HG03108 (cell line): Measurements from ENCODE around the gene TSC22D2.

ENCODE experiments used
- ATAC-seq: cut with Tn5 transposase; IDR thresholded peaks from one replicate; pipeline ENCODE4 v1.9.1; 2021; ENCODE audit warnings: moderate library complexity; ENCODE audit not compliant: unreplicated experiment

The TSC22D2 gene

DNA sequence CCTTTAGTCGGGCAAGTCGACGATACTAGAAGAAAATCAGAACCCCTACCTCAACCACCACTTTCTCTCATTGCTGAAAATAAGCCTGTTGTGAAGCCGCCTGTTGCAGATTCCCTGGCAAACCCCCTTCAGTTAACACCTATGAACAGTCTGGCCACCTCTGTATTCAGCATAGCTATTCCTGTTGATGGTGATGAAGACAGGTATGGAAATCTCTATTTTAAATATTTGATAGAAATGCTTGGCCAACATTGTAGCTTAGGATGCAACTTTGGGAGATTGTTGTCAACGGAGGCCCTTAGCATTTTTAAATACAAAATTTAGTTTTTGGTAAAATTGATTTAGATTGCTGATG, 3.0 kb downstream of the TSC22D2 start:
- ATAC-seq = no peak

DNA sequence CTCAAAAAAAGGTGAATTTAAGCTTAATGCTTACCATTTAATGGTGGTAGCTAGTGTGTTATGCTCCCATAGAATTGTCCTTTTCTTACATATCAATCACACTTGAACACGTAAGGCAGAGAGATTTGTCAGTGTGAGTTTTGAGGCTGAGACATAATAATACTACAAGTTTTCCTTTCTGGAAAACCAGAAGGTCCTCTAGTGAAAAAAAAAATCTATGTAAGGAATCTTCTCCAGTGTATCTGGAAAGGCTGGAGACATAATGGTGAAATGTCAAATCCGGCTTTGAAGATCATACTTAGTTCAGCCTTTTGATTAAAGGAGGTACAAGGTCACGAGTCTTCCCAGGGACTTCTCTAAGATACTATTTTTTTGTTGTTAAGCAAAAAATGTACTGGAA, 3.4 kb downstream of the TSC22D2 start:
- ATAC-seq = no peak

DNA sequence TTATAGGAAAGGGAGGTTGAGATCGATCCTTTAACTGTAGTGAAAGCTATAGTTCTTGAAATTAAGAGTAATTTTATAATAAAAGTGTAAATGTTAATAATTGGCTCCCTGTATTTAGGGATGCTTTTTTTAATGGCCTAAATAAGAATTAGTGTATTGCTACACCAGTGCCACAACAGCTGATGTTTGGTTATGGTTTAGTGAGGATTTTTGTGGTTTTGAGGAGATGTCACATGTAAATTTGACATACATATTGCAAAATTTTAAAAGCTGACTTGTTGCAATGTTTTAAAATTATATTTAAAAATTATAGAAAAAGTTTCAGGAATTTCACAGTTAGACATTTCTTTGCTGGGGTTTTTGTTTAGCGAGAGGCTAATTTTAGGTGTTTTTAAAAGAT, 3.9 kb downstream of the TSC22D2 start:
- no peak for ATAC-seq

DNA sequence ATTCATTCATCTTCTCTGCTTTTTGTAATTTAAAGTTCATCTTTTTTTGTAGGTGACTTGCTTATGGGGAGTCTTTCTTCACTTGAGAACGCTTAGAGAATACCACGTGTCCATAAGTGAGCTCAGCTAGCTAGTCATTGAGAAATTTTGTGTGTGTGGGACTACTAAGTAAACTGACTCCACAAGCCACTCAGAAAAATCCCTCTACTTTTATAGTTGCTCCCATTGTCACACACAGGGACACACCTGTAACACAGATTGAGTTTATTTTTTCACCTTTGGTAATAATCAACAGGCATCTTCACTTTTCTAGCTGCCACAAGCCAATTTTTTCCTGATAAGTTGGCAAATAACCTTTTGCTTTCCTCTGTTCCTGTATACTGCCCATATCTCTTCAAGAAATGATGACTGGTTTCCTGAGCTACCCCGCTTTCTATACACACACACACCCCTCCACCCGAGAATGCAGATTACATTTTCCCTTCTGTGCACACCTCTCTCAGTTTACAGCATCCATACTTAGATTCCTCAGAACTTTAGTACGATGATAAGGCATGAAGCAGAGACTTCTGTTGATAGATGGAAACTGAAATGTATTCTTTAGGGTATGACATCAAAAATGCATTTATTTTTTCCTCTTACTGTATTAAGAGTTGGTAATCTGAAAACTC, 4.6 kb downstream of the TSC22D2 start:
- no peak for ATAC-seq

DNA sequence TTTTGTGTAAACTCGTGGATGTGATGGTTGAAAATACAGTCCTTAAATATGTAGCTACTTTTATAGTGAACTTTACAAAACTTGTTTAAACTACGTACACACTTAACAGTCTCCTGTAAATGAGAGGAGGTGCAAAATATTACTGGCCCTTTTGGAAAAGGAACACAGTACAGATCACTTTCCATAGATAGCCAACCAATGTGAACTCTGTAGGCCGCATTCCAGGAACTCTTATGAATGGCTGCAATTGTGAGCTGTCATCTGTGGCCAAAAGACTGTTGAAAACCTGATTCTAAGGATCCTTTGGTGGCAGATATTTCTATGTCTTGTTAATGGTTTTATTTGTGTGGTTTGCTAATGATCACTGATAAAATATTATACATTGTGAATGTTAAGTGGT, 6.2 kb downstream of the TSC22D2 start:
- no peak for ATAC-seq

DNA sequence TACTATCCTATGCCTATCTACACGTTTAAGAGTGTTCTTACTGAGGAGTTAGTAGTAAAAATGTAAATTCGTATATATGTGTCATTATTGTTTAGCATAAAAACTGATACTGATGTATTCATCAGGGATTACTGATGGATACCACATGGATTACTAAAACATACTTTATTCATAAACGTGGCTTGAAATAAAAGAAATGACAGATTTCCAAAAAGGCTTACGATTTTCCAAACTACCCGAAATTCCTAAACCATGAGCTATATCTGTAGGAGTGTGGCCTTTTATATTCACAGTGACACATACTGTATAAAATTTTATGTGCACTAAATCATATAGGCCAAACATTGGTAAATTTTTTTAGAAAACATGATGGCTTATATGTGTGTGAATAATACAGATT, 6.9 kb downstream of the TSC22D2 start:
- no peak for ATAC-seq

DNA sequence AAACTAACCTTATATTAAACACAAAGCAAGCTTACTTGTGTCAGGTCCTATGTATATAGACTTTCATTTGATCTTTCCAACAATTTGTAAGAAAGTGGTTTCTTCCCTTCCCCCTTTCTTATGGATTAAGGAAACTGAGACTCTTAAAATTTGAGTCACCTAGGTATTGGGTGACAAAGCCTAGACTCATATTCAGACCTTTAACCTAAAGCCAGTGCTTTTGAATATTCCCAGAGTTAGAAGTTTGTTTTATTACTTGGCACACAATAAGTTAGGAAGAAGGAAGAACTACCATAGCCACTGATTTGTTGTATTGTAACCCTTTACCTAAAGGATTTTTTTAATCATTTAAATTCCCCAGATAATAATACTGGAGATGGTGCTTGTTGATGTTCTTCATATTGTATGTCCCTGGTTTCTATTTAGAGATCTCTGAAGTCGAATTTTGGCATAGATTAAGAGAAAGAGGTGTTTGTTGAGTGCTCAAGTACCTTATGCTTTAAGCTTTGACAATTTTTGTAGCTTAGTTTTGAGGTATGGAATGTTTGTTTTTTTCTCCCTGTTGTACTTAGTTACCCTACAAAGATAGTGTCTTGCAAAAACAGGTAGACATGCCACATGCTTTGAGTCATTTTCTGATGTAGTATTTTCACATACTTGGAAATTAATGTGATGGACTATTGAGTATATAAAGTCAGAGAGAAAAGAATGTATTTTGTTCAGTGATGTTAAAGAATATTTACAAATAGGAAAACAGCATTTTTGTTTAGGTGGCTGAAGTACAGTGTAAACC, 11.2 kb downstream of the TSC22D2 start:
- ATAC-seq = no peak

DNA sequence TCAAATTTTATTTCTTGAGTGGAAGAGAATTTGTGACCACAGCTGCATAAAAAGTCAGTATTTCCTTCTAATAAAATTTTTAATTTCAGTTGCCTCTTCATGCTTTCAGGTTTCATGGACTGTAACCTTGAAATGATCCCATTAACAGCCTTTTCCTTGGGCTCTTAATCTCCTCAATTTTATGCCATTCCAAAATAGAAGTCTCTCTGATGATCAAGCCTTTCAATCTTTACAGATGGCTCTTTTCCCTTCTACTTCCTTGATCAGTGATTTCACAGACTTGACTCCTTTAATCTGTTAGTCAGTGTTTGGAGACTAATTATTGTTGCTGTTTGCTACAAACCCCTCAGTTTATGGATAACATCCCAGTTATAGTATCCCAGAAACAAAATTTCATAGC, 11.9 kb downstream of the TSC22D2 start:
- no peak for ATAC-seq

DNA sequence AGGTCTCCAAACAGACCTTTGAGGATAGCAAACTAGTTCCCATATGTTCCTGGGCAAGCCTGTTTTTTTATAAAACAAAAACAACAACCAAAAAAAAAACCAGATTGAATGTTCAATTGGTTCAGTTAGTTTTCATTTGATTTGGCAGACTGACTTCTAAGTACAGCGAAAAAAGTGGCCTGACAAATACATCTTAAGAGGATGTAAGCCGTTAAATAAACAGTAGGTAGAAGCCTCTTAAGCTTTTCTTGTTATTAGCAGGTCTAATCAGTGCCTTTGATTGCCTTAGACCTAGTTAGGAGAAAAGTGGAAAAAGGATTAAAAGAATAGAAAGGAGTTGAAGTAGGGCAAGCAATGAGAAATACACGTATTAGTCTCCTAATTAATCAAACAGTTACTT, 13.2 kb downstream of the TSC22D2 start:
- ATAC-seq = no peak

DNA sequence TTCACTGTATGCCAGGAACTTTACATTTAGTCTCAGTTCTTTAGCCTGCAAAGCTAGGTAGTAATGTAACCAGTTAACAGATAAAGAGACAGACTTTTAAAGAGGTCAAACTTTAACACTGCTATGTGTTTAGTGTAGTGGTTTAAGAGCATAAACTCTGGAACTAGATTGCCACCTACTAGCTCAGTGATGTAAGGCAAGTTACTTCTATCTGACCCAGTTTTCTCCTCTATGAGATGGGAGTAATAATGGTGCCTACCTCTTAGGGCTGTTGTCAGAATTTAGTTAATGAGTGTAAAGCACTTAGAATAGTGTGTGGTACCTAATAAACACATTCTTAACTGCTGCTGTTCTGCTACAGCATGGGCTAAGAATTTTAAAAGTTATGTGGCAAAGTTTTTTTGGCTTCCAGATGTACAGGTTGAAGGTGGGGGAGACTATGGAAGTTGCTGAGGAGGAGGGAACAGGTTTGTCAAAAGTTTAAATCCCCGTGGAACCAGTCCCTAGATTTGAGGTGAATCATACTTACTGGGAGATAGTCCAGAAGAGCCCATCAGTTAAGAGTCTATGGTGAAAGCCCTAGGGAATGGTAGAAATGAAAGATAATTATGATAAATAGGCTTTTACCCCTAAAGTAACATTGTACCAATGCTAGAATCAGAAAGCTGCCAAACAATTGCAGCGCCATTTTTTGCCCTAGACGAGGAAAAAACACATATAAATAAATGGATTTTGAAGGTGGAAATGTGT, 13.9 kb downstream of the TSC22D2 start:
- ATAC-seq = no peak

DNA sequence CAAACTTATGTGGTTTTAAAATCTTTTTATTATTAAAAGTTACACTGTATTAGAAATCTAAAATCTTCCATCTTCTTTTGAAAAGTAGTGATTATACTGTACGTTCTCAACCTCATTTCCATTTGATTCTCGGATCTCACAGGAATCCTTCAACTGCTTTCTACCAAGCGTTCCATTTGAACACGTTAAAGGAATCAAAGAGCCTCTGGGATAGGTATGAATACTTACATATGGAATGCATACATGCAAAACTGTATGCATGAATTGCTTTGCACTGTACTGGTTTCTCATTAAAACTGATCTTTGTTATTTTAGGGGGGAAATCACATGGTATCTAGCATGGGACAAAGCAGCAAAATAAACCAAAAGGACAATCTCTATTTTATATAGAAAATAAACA, 14.8 kb downstream of the TSC22D2 start:
- ATAC-seq = no peak

DNA sequence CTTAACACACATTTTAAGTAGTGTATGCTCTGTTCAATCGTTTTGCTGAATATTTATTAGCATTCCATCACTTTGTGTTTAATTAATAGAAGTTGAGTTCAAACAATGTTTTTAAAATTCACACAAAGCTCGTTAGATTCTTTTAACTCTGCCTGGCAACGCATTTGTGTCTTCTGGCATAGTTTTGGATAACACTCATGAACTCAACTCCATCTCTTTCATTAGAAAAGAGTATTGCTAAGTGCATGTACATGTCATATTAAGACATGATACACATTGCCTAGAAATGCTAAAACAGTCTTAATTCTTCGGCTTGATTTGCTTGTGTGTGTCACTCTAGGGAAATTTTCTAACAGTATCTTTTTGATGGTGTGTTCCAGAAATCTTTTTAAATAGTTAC, 15.7 kb downstream of the TSC22D2 start:
- ATAC-seq = no peak

DNA sequence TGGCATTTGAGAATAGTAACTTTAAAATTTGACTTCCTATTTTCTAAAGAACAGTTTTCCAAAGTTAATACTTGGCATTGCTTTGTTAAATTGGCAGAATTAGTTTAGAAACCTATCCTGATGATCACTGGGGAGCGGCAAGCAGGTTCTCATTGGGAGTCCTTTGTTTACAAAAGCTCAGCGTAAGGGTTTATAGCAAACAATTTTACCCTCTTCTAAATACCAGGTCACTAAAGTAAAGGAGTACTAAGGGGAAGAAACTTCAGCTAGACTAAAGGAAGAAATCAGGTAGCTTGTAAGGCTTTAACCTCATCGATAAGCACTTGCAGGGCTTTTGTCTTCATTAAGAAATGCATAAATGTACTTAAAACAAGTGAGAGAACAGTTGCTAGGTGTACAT, 18.2 kb downstream of the TSC22D2 start:
- no peak for ATAC-seq

DNA sequence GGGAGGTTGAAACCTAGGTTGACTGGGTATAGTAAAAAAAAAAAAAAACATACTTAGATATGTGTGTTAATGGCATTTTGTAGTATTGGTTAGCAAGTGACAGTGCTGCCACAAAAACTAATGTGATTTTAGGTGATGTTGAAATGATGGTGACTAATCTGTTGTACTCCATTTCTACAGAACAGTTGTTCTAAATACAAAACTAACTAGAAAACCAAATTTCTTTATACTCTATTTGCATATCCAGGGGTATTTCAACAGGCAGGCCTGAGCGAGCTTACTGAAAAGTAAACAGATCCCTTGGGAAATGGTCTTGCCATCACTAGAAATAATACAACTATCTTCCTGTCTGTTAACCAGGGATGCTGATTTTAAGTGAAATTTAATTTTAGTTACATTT, 20.5 kb downstream of the TSC22D2 start:
- no peak for ATAC-seq

DNA sequence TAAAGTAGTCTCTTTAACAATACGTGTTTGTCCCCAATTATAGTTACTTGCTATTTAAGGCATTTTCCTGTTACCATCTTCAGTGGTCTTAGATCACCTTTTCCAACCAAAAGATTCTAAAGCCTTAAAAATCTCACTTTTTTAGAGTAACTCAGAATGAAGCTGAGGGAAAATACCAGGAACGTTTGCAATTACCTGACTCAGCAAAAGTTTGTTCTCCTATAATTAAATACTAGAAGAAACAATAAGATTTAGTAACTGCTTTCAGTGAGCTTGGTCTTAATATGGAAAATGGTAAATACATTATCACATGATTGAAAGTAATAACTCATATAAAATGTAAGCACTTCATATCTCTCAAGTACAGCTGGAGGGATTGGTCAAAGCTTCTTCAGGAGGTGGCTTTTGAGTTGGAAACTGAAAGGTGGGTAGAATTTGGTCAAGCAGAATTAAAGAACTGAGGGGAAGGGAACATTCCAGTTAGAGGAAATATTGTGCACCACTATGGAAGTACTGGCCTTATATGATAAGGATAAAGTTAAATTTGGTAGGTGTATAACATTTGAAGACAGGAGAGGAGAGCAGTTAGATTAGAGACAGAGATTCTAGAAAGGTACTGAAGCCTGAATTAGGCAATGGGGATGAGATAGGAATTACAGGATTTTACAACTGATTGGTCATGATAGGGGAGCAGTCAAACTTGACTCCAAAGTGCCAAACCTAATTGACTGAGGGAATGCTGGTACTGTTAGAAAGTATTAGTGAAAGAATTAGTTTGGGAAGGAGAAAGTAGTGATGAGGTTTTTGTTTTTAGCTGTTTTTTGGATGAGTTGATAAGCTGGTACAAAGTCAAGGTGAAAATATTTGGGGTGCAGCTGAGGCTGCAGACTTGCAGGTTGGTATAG, 21.9 kb downstream of the TSC22D2 start:
- no peak for ATAC-seq

DNA sequence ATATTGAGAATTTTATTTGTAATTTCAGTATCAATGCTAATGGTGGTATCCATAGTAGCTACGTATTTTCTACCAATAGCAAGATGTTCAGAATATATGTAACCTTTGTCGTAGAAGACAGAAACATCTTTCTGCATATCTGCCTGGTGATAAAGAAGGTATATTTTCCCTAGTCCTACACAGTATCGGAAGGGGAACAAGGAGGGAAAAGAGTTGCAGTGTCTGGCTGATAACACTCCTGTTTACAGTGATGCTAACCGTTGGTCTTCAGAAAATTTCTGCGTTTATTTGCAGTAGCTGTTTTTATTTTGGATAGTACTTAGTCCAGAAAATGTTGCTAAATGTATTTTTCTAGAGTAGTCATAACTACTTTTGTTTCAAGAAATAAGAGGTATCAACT, 25.2 kb downstream of the TSC22D2 start:
- ATAC-seq = no peak

DNA sequence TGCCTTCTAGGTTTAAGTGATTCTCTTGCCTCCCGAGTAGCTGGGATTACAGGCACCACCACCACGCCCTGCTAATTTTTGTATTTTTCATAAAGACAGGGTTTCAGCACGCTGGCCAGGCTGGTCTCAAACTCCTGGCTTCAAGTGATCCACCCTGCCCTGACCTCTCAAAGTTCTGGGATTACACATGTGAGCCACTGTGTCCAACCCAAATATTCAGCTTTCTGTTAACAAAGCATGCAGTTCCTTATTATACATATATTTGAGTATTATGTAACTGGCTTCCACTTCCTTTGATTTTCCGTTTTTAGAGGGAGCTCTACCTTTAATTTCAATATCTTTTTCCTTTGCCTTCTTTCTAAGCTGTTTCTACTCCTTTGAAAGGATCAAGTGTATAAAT, 26.1 kb downstream of the TSC22D2 start:
- ATAC-seq = no peak

DNA sequence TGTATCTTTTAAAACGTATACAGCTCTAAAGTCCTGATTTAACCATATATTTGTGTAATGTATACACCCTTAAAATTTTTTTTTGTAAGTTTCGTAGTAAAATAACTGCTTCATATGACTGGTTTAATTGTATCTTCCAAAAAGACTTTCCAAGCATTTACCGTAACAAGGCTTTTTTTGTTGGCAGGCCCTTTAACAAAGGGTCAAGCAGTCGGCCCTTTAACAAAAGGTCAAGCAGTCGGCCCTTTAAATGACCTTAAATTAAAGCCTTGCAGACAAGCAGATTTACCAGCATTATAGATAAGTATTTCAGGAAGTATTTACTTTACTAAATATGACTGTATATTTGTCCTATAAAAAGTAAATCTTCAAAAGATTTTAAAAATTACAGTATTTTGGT, 28.1 kb downstream of the TSC22D2 start:
- no peak for ATAC-seq

DNA sequence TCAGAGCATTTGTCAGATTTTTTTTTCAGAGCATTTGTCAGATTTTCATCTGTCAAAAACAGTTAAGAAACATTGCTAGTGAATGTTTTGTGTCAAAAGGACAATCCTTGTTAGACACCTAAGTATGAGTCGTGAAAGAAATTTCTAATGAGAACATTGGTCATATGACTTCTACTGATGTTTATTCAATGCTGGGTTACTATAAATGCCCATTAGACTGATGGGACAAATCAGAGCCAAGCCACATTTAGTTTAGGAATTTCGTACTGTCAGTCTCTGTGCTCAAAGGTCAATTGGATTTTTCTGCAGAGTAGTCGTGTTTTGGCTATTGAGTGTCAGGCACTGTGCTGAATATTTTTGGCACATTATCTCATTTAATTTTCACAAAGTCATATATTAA, 31.6 kb downstream of the TSC22D2 start:
- no peak for ATAC-seq

DNA sequence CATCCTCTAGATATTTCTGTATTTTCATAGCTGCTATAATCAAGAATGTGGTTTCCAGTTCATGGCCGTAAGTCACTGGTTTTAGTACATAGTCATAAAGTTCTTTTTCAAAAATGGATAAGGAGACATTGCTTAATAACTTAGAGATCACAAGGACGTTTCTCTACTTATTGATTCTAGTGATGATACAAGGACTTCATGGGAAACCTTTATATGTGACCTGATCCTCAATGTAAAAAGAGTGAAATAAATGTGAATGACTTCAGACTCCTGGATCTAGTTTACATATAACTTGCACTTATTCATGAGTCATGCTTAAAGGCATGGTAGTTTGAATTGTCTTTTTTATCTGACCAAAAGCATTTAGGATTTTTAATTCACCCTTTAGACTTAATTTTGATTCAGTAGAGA, 35.2 kb downstream of the TSC22D2 start:
- ATAC-seq = no peak

DNA sequence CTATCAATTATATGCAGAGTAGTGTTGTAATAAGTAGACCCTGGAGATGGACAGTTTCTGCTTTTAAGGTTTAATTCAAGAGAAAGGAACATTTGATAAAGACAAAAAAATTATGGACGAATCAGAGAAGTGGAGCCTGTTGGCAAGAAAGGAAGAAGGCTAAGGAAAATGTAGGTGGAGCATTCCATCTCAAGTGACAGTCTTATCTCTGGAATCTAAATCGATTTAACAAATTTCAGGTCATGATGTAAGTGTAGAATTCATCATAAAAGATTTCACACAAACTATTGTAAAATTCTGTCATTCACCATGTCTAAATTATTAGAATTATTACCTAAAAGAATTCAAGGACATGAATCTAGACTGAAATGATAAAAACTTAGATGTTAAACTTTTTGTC, 36.3 kb downstream of the TSC22D2 start:
- ATAC-seq = no peak
